Endothelial cell of umbilical vein (primary cell): ENCODE results near the gene OSGEPL1. TPM values are rescaled to one million over a fixed set of nuclear protein-coding genes. Genes with fewer than 3 reads are reported as not detected.

ENCODE experiments used
- BruUV-seq: library from RNA; stranded (reverse); fragments of 400-500 nt; replicated peaks from 2 replicates; lab custom pipeline; 2021; lab: Mats Ljungman, UMichigan
- CTCF ChIA-PET: fragments of 300-600, 350-600 bp; sonication (Branson Sonifier 250); formaldehyde crosslinking; loops from one replicate; lab custom pipeline; 2021; ENCODE audit warnings: antibody characterized with exemption, inconsistent platforms; lab: Charles Lee
- POLR2A ChIA-PET: fragments of 300-600, 350-600 bp; sonication (Branson Sonifier 250); formaldehyde crosslinking; loops from one replicate; lab custom pipeline; 2021; ENCODE audit warnings: antibody characterized with exemption, inconsistent platforms; lab: Charles Lee
- DNase-seq: peaks from one replicate; pipeline ENCODE4 v3.0.0-alpha.2; 2011; ENCODE audit warnings: low read depth, low spot score
- FAIRE-seq: peaks from 2 replicates; lab custom pipeline; 2011; peaks lifted over from hg19 to GRCh38; lab: Jason Lieb, UNC
- H2AFZ ChIP-seq: 2 replicates; pipeline ENCODE4 v1.6.0; 2012; ENCODE audit warnings: low read depth, low read length, control low read depth, inconsistent platforms
- H3K27ac ChIP-seq: 2 replicates; pipeline ENCODE4 v1.5.1; 2011; ENCODE audit warnings: low read depth, mild to moderate bottlenecking, control low read depth, low read length, moderate library complexity; ENCODE audit not compliant: insufficient read depth
- H3K27me3 ChIP-seq, 2 experiments: 2 replicates each; pipeline versions ENCODE4 v1.6.0 to v1.6.1; 2011; ENCODE audit warnings: low read length in 2 of 2, mixed read lengths in 1 of 2; ENCODE audit not compliant: control insufficient read depth in 2 of 2, insufficient read depth in 2 of 2
- H3K36me3 ChIP-seq, 2 experiments: 2 replicates in 1 of 2; 3 replicates in 1 of 2; pipeline ENCODE4 v1.5.1; 2011; ENCODE audit warnings: low read length in 2 of 2, mild to moderate bottlenecking in 1 of 2, moderate library complexity in 1 of 2; ENCODE audit not compliant: control insufficient read depth in 2 of 2, insufficient read depth in 2 of 2; ENCODE audit errors: extremely low read depth in 1 of 2
- H3K4me1 ChIP-seq: 3 replicates; pipeline ENCODE4 v1.5.1; 2011; ENCODE audit warnings: mild to moderate bottlenecking, low read length; ENCODE audit not compliant: control insufficient read depth, insufficient read depth; ENCODE audit errors: extremely low read depth
- H3K4me2 ChIP-seq: 2 replicates; pipeline ENCODE4 v1.6.1; 2011; ENCODE audit warnings: low read length, control low read depth, mixed read lengths; ENCODE audit not compliant: insufficient read depth
- H3K4me3 ChIP-seq, 3 experiments: fragments of 200-600 bp in 1 of 3; sonication (generic), shearing (Covaris generic) in 1 of 3; replicated peaks in 1 of 3; 2 replicates each; pipeline ENCODE4 v1.5.1; 2011 to 2016; ENCODE audit warnings: control low read depth in 3 of 3, low read length in 3 of 3, mild to moderate bottlenecking in 2 of 3, inconsistent platforms in 1 of 3, low read depth in 1 of 3, moderate library complexity in 1 of 3; ENCODE audit not compliant: insufficient read depth in 1 of 3
- H3K79me2 ChIP-seq: 2 replicates; pipeline ENCODE4 v1.6.0; 2012; ENCODE audit warnings: low read length, inconsistent platforms; ENCODE audit not compliant: control insufficient read depth, insufficient read depth
- H3K9ac ChIP-seq: replicated peaks from 2 replicates; pipeline ENCODE3; 2011; ENCODE audit warnings: low read length, control low read depth; ENCODE audit not compliant: insufficient read depth; ENCODE audit errors: extremely low read depth
- H3K9me1 ChIP-seq: replicated peaks from 3 replicates; pipeline ENCODE4 v1.6.0; 2011; ENCODE audit warnings: mild to moderate bottlenecking, low read length; ENCODE audit not compliant: control insufficient read depth, insufficient read depth; ENCODE audit errors: extremely low read depth
- H3K9me3 ChIP-seq: replicated peaks from 2 replicates; pipeline ENCODE4 v1.5.1; 2012; ENCODE audit warnings: low read length, inconsistent platforms; ENCODE audit not compliant: control insufficient read depth, insufficient read depth
- H4K20me1 ChIP-seq: replicated peaks from 2 replicates; pipeline ENCODE3; 2011; ENCODE audit warnings: mild to moderate bottlenecking, low read length; ENCODE audit not compliant: control insufficient read depth, insufficient read depth; ENCODE audit errors: extremely low read depth
- EZH2 ChIP-seq: IDR thresholded peaks from 2 replicates; pipeline ENCODE4 v1.6.1; 2012; ENCODE audit warnings: borderline replicate concordance, low read depth, mild to moderate bottlenecking, moderate library complexity, low read length, inconsistent platforms; ENCODE audit not compliant: severe bottlenecking
- FOS ChIP-seq: IDR thresholded peaks from 2 replicates; pipeline ENCODE4 v1.6.1; 2011; ENCODE audit warnings: mild to moderate bottlenecking, low read length, moderate library complexity, borderline replicate concordance; ENCODE audit not compliant: insufficient read depth
- GATA2 ChIP-seq: IDR thresholded peaks from 2 replicates; pipeline ENCODE4 v1.7.0; 2011; ENCODE audit warnings: low read depth, mild to moderate bottlenecking, moderate library complexity, mixed read lengths, low read length; ENCODE audit not compliant: insufficient read length, insufficient read depth
- JUN ChIP-seq: IDR thresholded peaks from 2 replicates; pipeline ENCODE4 v1.6.1; 2011; ENCODE audit warnings: borderline replicate concordance, low read depth; ENCODE audit not compliant: insufficient read length, insufficient read depth
- MYC ChIP-seq: IDR thresholded peaks from one replicate; pipeline ENCODE4 v1.6.1; 2011; ENCODE audit warnings: mild to moderate bottlenecking, low read depth, low read length
- POLR2A ChIP-seq: IDR thresholded peaks from 2 replicates; pipeline ENCODE4 v1.6.1; 2012; ENCODE audit warnings: low read depth, mild to moderate bottlenecking, control low read depth, low read length
- POLR2AphosphoS5 ChIP-seq: IDR thresholded peaks from 2 replicates; pipeline ENCODE4 v1.6.1; 2012; ENCODE audit warnings: low read depth, mild to moderate bottlenecking, control low read depth, low read length, moderate library complexity; ENCODE audit not compliant: insufficient read depth
- dilution Hi-C: fragments of 300-500 bp; cut with MboI; formaldehyde crosslinking; loops from one replicate; pipeline ENCODE4 v1.15.0; 2019; ENCODE audit warnings: low sequenced_read_pairs; ENCODE audit not compliant: extremely low pct_ligation_motif_present
- intact Hi-C: fragments of 100-400 bp; cut with micrococcal nuclease; formaldehyde crosslinking; loops from one replicate; pipeline ENCODE4 v1.10.0; 2022
- polyA plus RNA-seq, 4 experiments: library from polyadenylated mRNA; depleted of rRNA in 3 of 4; stranded (reverse) in 3 of 4; unstranded in 1 of 4; fragments of >200 nt; gene quantifications; 2 replicates each; pipeline versions ENCODE4 v1.2.1 to v1.2.3, GENCODE V29; 2011 to 2012; ENCODE audit warnings: missing spikeins in 1 of 4
- total RNA-seq: library from RNA; stranded (reverse); gene quantifications from 2 replicates; pipeline ENCODE4 v1.2.3, GENCODE V29; 2021
- TF ChIP-seq, protein P1 (sequence below): IDR thresholded peaks from 2 replicates; pipeline ENCODE4 v1.6.1; 2011; ENCODE audit not compliant: insufficient read depth, insufficient read length
- TF ChIP-seq, protein P2 (sequence below), 2 donors: IDR thresholded peaks; 1 replicate in 1 of 2; 2 replicates in 1 of 2; pipeline ENCODE4 v1.5.1; 2011; ENCODE audit warnings: low read length in 2 of 2, mild to moderate bottlenecking in 2 of 2, moderate library complexity in 2 of 2, control low read depth in 1 of 2, inconsistent platforms in 1 of 2, low read depth in 1 of 2; ENCODE audit not compliant: insufficient read depth in 1 of 2; ENCODE audit errors: extremely low read depth in 1 of 2

OSGEPL1 gene
- total and polyA plus RNA-seq, 2 donors (not counting 3 experiments of a cell fraction or from before 2014, with no cell fraction given), result 2.7 to 5.9 TPM

DNA sequence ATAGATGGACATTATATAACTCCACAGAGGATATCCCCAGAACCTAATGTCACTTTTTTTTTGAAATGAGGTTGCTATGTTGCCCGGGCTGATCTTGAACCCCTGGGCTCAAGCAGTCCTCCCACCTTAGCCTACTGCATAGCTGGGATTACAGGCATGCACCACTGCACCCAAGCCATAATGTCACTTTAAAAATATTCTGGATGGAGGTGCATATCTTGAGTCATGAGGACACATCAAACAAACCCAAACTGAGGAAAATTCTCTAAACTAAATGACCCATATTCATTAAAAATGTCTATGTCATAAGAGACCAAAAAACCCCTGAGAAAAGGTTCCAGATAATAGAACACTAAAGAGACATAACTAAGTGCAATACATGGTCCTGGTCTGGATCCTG, 36.3 kb downstream of the OSGEPL1 start:
- H4K20me1 ChIP-seq, result no peaks in the 10 kb centered on the region
- H3K27me3 ChIP-seq, result no peaks in the 10 kb centered on the region
- TF ChIP-seq, protein P1, sequence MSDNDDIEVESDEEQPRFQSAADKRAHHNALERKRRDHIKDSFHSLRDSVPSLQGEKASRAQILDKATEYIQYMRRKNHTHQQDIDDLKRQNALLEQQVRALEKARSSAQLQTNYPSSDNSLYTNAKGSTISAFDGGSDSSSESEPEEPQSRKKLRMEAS, result no peak
- TF ChIP-seq MYC (no peak), GATA2 (no peak), FOS (no peak), JUN (no peak), POLR2AphosphoS5 (no peak), EZH2 (no peak), POLR2A (no peak)
- TF ChIP-seq, protein P2, sequence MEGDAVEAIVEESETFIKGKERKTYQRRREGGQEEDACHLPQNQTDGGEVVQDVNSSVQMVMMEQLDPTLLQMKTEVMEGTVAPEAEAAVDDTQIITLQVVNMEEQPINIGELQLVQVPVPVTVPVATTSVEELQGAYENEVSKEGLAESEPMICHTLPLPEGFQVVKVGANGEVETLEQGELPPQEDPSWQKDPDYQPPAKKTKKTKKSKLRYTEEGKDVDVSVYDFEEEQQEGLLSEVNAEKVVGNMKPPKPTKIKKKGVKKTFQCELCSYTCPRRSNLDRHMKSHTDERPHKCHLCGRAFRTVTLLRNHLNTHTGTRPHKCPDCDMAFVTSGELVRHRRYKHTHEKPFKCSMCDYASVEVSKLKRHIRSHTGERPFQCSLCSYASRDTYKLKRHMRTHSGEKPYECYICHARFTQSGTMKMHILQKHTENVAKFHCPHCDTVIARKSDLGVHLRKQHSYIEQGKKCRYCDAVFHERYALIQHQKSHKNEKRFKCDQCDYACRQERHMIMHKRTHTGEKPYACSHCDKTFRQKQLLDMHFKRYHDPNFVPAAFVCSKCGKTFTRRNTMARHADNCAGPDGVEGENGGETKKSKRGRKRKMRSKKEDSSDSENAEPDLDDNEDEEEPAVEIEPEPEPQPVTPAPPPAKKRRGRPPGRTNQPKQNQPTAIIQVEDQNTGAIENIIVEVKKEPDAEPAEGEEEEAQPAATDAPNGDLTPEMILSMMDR (IDR thresholded peaks at IDR 0.05; ENCODE audit: extremely low read depth in 1 of 2, insufficient read depth in 1 of 2, low read depth in 1 of 2, low read length in 2 of 2), result no peak
- intact Hi-C loops, result no loop called here
- FAIRE-seq (no peak), DNase-seq (no peak)
- H3K9me3 ChIP-seq, result no peaks in the 10 kb centered on the region
- no peaks in the 10 kb centered on the region for H3K79me2 ChIP-seq
- no peaks in the 10 kb centered on the region for H3K36me3 ChIP-seq
- no peak overlapping the region for H2AFZ ChIP-seq
- H3K4me3 ChIP-seq, result no peak overlapping the region
- no peak overlapping the region for H3K9ac ChIP-seq
- dilution Hi-C loops, result no loop called here
- no TSS peak for BruUV-seq
- H3K4me2 ChIP-seq, result no peak overlapping the region
- no peaks in the 10 kb centered on the region for H3K4me1 ChIP-seq
- CTCF ChIA-PET, result no interaction called here
- H3K27ac ChIP-seq, result no peak overlapping the region
- no peaks in the 10 kb centered on the region for H3K9me1 ChIP-seq
- POLR2A ChIA-PET, result no interaction called here
